ENCODE data around the gene CLEC4F.

DNA sequence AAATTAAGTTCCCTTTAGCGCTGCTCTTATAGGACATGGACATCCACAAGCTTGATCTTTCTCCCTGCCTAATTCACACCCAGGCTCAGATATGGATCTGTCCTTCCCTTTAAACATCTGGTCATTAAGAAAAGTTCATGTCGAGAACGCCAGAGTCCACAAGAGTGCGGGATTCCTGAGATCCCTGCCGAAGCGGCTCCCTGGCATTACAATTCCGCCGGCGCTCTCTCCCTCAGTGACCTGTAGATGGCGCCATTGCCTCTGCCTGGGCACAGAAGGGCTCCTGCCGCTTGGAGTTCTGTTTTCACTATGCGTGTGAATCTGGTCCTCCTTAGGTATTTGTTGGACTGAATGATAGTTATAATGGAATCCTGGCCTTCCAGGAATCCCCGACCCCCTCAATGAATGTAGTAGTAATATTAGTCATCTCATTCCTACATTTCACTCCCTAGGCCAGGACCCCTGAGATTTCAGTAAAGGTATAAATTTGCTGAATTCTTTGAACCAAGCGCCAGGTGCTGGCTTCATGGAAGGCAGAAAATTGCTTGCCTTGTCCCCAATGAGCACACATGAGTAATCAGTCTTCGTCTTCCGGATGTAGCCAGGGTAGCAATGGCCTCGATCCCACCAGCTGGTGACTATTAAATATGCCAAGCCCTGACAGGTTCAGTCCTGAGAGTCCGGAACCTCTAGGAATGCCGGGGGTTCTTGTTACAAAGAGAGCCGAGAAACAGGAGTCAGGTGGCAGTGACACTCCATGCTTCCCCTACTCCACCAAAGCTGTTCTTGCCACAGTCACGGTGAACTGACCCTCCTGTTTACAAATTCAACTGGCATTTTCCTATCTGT lies 41.6 kb upstream of the CLEC4F start:
- TF ChIP-seq, protein P1, sequence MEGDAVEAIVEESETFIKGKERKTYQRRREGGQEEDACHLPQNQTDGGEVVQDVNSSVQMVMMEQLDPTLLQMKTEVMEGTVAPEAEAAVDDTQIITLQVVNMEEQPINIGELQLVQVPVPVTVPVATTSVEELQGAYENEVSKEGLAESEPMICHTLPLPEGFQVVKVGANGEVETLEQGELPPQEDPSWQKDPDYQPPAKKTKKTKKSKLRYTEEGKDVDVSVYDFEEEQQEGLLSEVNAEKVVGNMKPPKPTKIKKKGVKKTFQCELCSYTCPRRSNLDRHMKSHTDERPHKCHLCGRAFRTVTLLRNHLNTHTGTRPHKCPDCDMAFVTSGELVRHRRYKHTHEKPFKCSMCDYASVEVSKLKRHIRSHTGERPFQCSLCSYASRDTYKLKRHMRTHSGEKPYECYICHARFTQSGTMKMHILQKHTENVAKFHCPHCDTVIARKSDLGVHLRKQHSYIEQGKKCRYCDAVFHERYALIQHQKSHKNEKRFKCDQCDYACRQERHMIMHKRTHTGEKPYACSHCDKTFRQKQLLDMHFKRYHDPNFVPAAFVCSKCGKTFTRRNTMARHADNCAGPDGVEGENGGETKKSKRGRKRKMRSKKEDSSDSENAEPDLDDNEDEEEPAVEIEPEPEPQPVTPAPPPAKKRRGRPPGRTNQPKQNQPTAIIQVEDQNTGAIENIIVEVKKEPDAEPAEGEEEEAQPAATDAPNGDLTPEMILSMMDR (IDR thresholded peaks at IDR 0.05), result peak; percentile 95
- no peak for TF ChIP-seq EZH2 (IDR thresholded peaks at IDR 0.05; ENCODE audit: borderline replicate concordance, insufficient read depth, low read depth, low read length, poor library complexity, severe bottlenecking)

Measured in B cell (primary cell).